Measurements from ENCODE around the gene LRRC10B.

LRRC10B gene

GRCh38 chr11:61499816-61500491 is 8.6 kb upstream of the LRRC10B start:
- no peaks in the 10 kb centered on the region for H3K79me1 ChIP-seq (ENCODE audit: low read length)
- H2AK5ac ChIP-seq (ENCODE audit: low read length): no peak overlapping the region
- no peak overlapping the region for H4K8ac ChIP-seq (ENCODE audit: low read depth, low read length)
- no peak overlapping the region for H3K14ac ChIP-seq (ENCODE audit: low read length)
- peaks cover 0 to 3% of the 10 kb centered on the region in 2 experiments for H3K4me1 ChIP-seq (ENCODE audit: control insufficient read depth in 1 of 2, insufficient read depth in 2 of 2, low read length in 2 of 2)
- H3K9ac ChIP-seq (ENCODE audit: low read length): no peak overlapping the region
- H3K4me2 ChIP-seq (ENCODE audit: low read length): no peak overlapping the region
- H3K18ac ChIP-seq (ENCODE audit: low read length): no peak overlapping the region
- no peak overlapping the region for H3K4ac ChIP-seq (ENCODE audit: low read depth, low read length)
- H2BK120ac ChIP-seq (ENCODE audit: insufficient read depth, low read length, poor library complexity): no peak overlapping the region
- H3K27me3 ChIP-seq (ENCODE audit: insufficient read depth, low read length): no peaks in the 10 kb centered on the region
- WGBS (ENCODE audit: extremely low coverage, insufficient coverage, insufficient read length): no CpG with 5 or more reads among the region's 12 CpGs
- H2BK5ac ChIP-seq (ENCODE audit: low read depth, low read length, poor library complexity): no peak overlapping the region
- no peak overlapping the region for H3K27ac ChIP-seq (ENCODE audit: low read depth, low read length)
- no peaks in the 10 kb centered on the region for H3K9me3 ChIP-seq (ENCODE audit: insufficient read depth, low read depth, low read length)
- H3K4me3 ChIP-seq (ENCODE audit: low read depth, low read length): no peak overlapping the region
- H2AFZ ChIP-seq (ENCODE audit: insufficient read depth, low read length, poor library complexity): no peak overlapping the region
- no peaks in the 10 kb centered on the region for H3K79me2 ChIP-seq (ENCODE audit: control insufficient read depth, insufficient read depth, low read length, poor library complexity)
- DNase-seq: no peak
- H4K12ac ChIP-seq (ENCODE audit: low read depth, low read length): no peak overlapping the region
- H2BK12ac ChIP-seq (ENCODE audit: low read length): no peak overlapping the region
- no peak overlapping the region for H4K91ac ChIP-seq (ENCODE audit: low read depth, low read length)
- no peaks in the 10 kb centered on the region for H3K36me3 ChIP-seq (ENCODE audit: control insufficient read depth in 1 of 2, insufficient read depth in 2 of 2, low read length in 2 of 2)
- no peak overlapping the region for H3K23ac ChIP-seq (ENCODE audit: low read length)

- Histone ChIP-seq H3K4me3 (ENCODE audit: low read depth, low read length) (no peak overlapping the region), H3K4ac (ENCODE audit: low read depth, low read length) (no peak overlapping the region), H3K14ac (ENCODE audit: low read length) (no peak overlapping the region), H3K36me3 (ENCODE audit: control insufficient read depth in 1 of 2, insufficient read depth in 2 of 2, low read length in 2 of 2) (no peaks in the 10 kb centered on the region), H3K27me3 (ENCODE audit: insufficient read depth, low read length) (peaks cover 4% of the 10 kb centered on the region), H4K8ac (ENCODE audit: low read depth, low read length) (no peak overlapping the region), H2BK12ac (ENCODE audit: low read length) (no peak overlapping the region), H3K23ac (ENCODE audit: low read length) (no peak overlapping the region), H2AK5ac (ENCODE audit: low read length) (no peak overlapping the region), H3K79me2 (ENCODE audit: control insufficient read depth, insufficient read depth, low read length, poor library complexity) (no peaks in the 10 kb centered on the region), H3K79me1 (ENCODE audit: low read length) (no peaks in the 10 kb centered on the region), H4K12ac (ENCODE audit: low read depth, low read length) (no peak overlapping the region), H3K4me2 (ENCODE audit: low read length) (no peak overlapping the region), H2BK5ac (ENCODE audit: low read depth, low read length, poor library complexity) (no peak overlapping the region), H3K9me3 (ENCODE audit: insufficient read depth, low read depth, low read length) (no peaks in the 10 kb centered on the region), H3K27ac (ENCODE audit: low read depth, low read length) (no peak overlapping the region), H3K4me1 (ENCODE audit: control insufficient read depth in 1 of 2, insufficient read depth in 2 of 2, low read length in 2 of 2) (peaks cover 0 to 3% of the 10 kb centered on the region in 2 experiments), H2AFZ (ENCODE audit: insufficient read depth, low read length, poor library complexity) (no peak overlapping the region), H4K91ac (ENCODE audit: low read depth, low read length) (no peak overlapping the region), H3K9ac (ENCODE audit: low read length) (no peak overlapping the region), H2BK120ac (ENCODE audit: insufficient read depth, low read length, poor library complexity) (no peak overlapping the region), H3K18ac (ENCODE audit: low read length) (no peak overlapping the region)
- DNase-seq: no peak
- WGBS (ENCODE audit: extremely low coverage, insufficient coverage, insufficient read length): no CpG with 5 or more reads among the region's 1 CpG
These were observed 6.0 kb upstream of the LRRC10B start for GRCh38 chr11:61502522-61502921.

- WGBS (ENCODE audit: extremely low coverage, insufficient coverage, insufficient read length): no CpG with 5 or more reads among the region's 8 CpGs
- Histone ChIP-seq H3K27me3 (ENCODE audit: insufficient read depth, low read length) (peaks cover 11% of the 10 kb centered on the region), H3K9ac (ENCODE audit: low read length) (no peak overlapping the region), H3K79me1 (ENCODE audit: low read length) (no peaks in the 10 kb centered on the region), H2AFZ (ENCODE audit: insufficient read depth, low read length, poor library complexity) (no peak overlapping the region), H3K9me3 (ENCODE audit: insufficient read depth, low read depth, low read length) (no peaks in the 10 kb centered on the region), H3K23ac (ENCODE audit: low read length) (no peak overlapping the region), H4K8ac (ENCODE audit: low read depth, low read length) (no peak overlapping the region), H4K91ac (ENCODE audit: low read depth, low read length) (no peak overlapping the region), H3K79me2 (ENCODE audit: control insufficient read depth, insufficient read depth, low read length, poor library complexity) (no peaks in the 10 kb centered on the region), H2BK120ac (ENCODE audit: insufficient read depth, low read length, poor library complexity) (no peak overlapping the region), H4K12ac (ENCODE audit: low read depth, low read length) (no peak overlapping the region), H3K36me3 (ENCODE audit: control insufficient read depth in 1 of 2, insufficient read depth in 2 of 2, low read length in 2 of 2) (no peaks in the 10 kb centered on the region), H3K4me3 (ENCODE audit: low read depth, low read length) (no peak overlapping the region), H3K4me1 (ENCODE audit: control insufficient read depth in 1 of 2, insufficient read depth in 2 of 2, low read length in 2 of 2) (peaks cover 5 to 9% of the 10 kb centered on the region in 2 experiments), H3K4ac (ENCODE audit: low read depth, low read length) (no peak overlapping the region), H3K4me2 (ENCODE audit: low read length) (no peak overlapping the region), H3K18ac (ENCODE audit: low read length) (no peak overlapping the region), H2AK5ac (ENCODE audit: low read length) (no peak overlapping the region), H3K14ac (ENCODE audit: low read length) (no peak overlapping the region), H2BK5ac (ENCODE audit: low read depth, low read length, poor library complexity) (no peak overlapping the region), H2BK12ac (ENCODE audit: low read length) (no peak overlapping the region), H3K27ac (ENCODE audit: low read depth, low read length) (no peak overlapping the region)
- no peak for DNase-seq
These were observed 5.3 kb upstream of the LRRC10B start for GRCh38 chr11:61503135-61503770.

- H3K4me1 ChIP-seq (ENCODE audit: control insufficient read depth in 1 of 2, insufficient read depth in 2 of 2, low read length in 2 of 2): peaks cover 13 to 21% of the 10 kb centered on the region in 2 experiments
- H4K91ac ChIP-seq (ENCODE audit: low read depth, low read length): no peak overlapping the region
- no peak overlapping the region for H2AK5ac ChIP-seq (ENCODE audit: low read length)
- H3K27ac ChIP-seq (ENCODE audit: low read depth, low read length): no peak overlapping the region
- no CpG with 5 or more reads among the region's 5 CpGs for WGBS (ENCODE audit: extremely low coverage, insufficient coverage, insufficient read length)
- H3K18ac ChIP-seq (ENCODE audit: low read length): no peak overlapping the region
- no peak overlapping the region for H2BK12ac ChIP-seq (ENCODE audit: low read length)
- no peak overlapping the region for H3K4me3 ChIP-seq (ENCODE audit: low read depth, low read length)
- H3K23ac ChIP-seq (ENCODE audit: low read length): no peak overlapping the region
- H3K4ac ChIP-seq (ENCODE audit: low read depth, low read length): no peak overlapping the region
- no peak overlapping the region for H2BK5ac ChIP-seq (ENCODE audit: low read depth, low read length, poor library complexity)
- no peaks in the 10 kb centered on the region for H3K36me3 ChIP-seq (ENCODE audit: control insufficient read depth in 1 of 2, insufficient read depth in 2 of 2, low read length in 2 of 2)
- H4K12ac ChIP-seq (ENCODE audit: low read depth, low read length): no peak overlapping the region
- DNase-seq: no peak
- no peaks in the 10 kb centered on the region for H3K79me2 ChIP-seq (ENCODE audit: control insufficient read depth, insufficient read depth, low read length, poor library complexity)
- H4K8ac ChIP-seq (ENCODE audit: low read depth, low read length): no peak overlapping the region
- no peak overlapping the region for H3K9ac ChIP-seq (ENCODE audit: low read length)
- H2AFZ ChIP-seq (ENCODE audit: insufficient read depth, low read length, poor library complexity): no peak overlapping the region
- no peak overlapping the region for H3K14ac ChIP-seq (ENCODE audit: low read length)
- no peak overlapping the region for H2BK120ac ChIP-seq (ENCODE audit: insufficient read depth, low read length, poor library complexity)
- H3K79me1 ChIP-seq (ENCODE audit: low read length): peaks cover 3% of the 10 kb centered on the region
- H3K4me2 ChIP-seq (ENCODE audit: low read length): no peak overlapping the region
- H3K27me3 ChIP-seq (ENCODE audit: insufficient read depth, low read length): peaks cover 24% of the 10 kb centered on the region
- no peaks in the 10 kb centered on the region for H3K9me3 ChIP-seq (ENCODE audit: insufficient read depth, low read depth, low read length)
These were observed 3.4 kb upstream of the LRRC10B start for GRCh38 chr11:61505106-61505505.

All from trophoblast cell (in vitro differentiated cells and primary cell).